HG03432 (cell line): Measurements from ENCODE around the gene ATP1B1.
A peak's percentile ranks its signal among the peaks of the same experiment; 100 is the strongest.
"Not testable (repeated sequence)": the region's sequence is repeated elsewhere in the genome, so short reads cannot be mapped to it uniquely, and the experiment has no call there.

Source experiments
- ATAC-seq: cut with Tn5 transposase; IDR thresholded peaks from one replicate; pipeline ENCODE4 v1.9.1; 2021; ENCODE audit warnings: mild to moderate bottlenecking, moderate library complexity; ENCODE audit not compliant: unreplicated experiment

The ATP1B1 gene

GRCh38 chr1:169138866-169139670, 32.6 kb downstream of the ATP1B1 start:
- peak; percentile 94 for ATAC-seq

GRCh38 chr1:169141356-169141755, 34.9 kb downstream of the ATP1B1 start:
- ATAC-seq, result no peak

- ATAC-seq, result no peak
These were observed 35.6 kb downstream of the ATP1B1 start for GRCh38 chr1:169142129-169142528.

GRCh38 chr1:169143346-169143745, 36.9 kb downstream of the ATP1B1 start:
- no peak for ATAC-seq

GRCh38 chr1:169143984-169144383, 37.5 kb downstream of the ATP1B1 start:
- ATAC-seq, result no peak

- ATAC-seq, result no peak
These were observed 38.6 kb downstream of the ATP1B1 start for GRCh38 chr1:169144941-169145626.

- ATAC-seq, result no peak
These were observed 40.2 kb downstream of the ATP1B1 start for GRCh38 chr1:169146576-169147214.

- peak; percentile 64 for ATAC-seq
These were observed 42.2 kb downstream of the ATP1B1 start for GRCh38 chr1:169148472-169149252.

- ATAC-seq, result no peak
These were observed 43.2 kb downstream of the ATP1B1 start for GRCh38 chr1:169149555-169150286.

GRCh38 chr1:169150641-169151337, 44.3 kb downstream of the ATP1B1 start:
- no peak for ATAC-seq

- ATAC-seq, result no peak
These were observed 44.9 kb downstream of the ATP1B1 start for GRCh38 chr1:169151338-169151837.

GRCh38 chr1:169155675-169156074, 49.2 kb downstream of the ATP1B1 start:
- ATAC-seq, result no peak

GRCh38 chr1:169156580-169156979, 50.1 kb downstream of the ATP1B1 start:
- no peak for ATAC-seq

- ATAC-seq, result no peak
These were observed 54.5 kb downstream of the ATP1B1 start for GRCh38 chr1:169160845-169161495.

- peak; percentile 75 for ATAC-seq
These were observed 55.2 kb downstream of the ATP1B1 start for GRCh38 chr1:169161496-169162194.

GRCh38 chr1:169163059-169163458, 56.6 kb downstream of the ATP1B1 start:
- ATAC-seq, result peak; percentile 48

GRCh38 chr1:169175461-169175860, 69.0 kb downstream of the ATP1B1 start:
- no peak for ATAC-seq

GRCh38 chr1:169179431-169179830, 72.9 kb downstream of the ATP1B1 start:
- not testable (repeated sequence) for ATAC-seq
